NCI-H1105 (cell line): Measurements from ENCODE around the gene HAUS7.

Experiments
- DNase-seq: peaks from one replicate; lab custom pipeline; 2025; lab: John Stamatoyannopoulos, UW

HAUS7 gene

GRCh38 chrX:153499341-153499740 lies 29.0 kb upstream of the HAUS7 start:
- DNase-seq, result no peak

DNA sequence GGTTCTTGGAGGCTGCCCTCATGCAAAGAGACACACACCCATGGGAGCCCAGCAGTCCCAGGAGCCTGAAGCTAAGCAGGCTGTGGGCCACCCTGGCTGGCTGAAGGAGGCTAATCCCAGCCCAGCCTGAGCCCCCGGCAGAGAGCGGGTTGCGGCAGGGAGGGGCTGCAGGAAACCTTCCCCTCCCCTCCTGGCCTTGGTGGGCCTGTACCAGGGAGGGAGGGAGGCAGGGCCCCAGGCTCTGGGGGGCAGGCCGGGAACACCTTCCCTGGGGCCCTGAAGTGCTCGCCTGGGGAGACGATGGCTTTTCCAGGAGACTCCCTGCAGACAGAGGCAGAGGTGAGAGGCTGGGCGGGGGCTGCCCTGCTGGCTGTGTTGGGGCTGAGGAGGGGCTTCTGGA lies 28.1 kb upstream of the HAUS7 start:
- DNase-seq, result no peak

DNA sequence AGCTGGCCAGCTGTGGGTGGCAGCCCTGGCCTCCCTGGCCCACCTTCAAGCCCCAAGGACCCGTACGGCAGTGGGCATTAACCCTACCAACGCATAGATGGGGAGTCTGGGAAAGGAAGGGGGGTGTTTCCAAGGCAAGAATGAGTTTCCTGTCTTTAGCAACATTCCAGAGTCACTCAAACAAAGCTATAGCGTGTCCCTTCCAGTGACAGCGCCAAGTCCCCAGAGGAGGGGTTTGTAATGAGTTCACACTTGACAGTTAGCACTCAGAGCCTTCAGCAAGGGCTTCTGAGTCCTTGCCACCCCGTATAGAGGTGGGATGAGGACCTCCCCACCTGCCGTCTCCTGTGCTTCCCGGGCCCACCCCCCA lies 26.2 kb upstream of the HAUS7 start:
- DNase-seq, result no peak

- DNase-seq, result no peak
Observed at GRCh38 chrX:153495903-153496589, 25.7 kb upstream of the HAUS7 start.

- no peak for DNase-seq
Observed at GRCh38 chrX:153495362-153495751, 25.0 kb upstream of the HAUS7 start.

DNA sequence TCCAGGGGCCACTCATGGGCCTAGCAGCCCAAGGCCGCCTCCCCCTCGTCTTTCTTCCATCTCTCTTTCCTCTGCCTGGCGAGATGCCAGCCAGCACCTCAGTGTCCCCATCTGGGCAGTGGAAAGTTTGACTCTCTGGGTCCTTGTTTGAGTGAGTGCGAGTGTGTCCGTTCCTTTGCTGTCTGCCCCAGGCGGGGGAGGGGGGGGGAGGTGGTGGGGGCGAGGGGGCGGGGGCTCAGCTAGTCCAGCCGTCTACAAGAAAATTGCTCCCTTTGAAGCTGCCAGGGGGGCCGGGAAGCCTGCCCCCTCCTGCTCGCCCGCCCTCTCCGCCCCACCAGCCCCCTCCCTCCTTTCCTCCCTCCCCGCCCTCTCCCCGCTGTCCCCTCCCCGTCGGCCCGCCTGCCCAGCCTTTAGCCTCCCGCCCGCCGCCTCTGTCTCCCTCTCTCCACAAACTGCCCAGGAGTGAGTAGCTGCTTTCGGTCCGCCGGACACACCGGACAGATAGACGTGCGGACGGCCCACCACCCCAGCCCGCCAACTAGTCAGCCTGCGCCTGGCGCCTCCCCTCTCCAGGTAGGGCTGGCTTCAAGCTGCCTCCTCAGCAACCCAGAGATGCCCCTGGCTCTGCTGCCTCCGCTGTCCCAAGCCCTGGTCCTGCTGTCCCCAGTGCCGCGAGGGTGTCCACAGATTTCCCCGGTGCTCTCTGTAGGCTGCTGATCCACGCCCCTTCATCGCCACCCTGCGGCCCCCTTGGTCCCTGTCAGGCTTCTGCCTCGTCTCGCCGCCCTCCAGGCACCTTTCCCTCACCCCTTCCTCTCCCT lies 24.4 kb upstream of the HAUS7 start, which contains the start of gene BGN:
Gene BGN (plus strand): TSS at position 440 of the 821 bp plus-strand sequence. CDS start 9,652 bp downstream, outside the sequence.
- DNase-seq, result no peak

DNA sequence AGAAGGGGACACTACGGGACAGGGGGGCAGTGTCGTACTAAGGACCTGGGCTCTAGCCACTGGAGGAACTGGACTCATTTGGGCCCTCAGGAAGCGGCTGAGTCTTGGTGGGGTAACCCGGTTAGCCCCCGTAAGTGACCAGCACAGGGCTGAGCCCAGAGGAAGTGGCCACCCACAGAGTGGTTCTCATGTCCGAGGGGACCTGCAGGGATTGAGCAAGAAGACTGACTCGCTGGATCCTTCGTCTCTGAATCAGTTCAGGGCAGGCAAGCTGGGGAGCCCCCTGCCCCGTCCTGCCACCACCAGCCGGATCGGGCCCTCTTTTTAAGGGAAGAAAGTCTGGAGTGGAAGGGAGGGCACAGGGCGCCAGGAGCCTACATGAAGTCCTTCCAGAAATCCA lies 23.7 kb upstream of the HAUS7 start:
- no peak for DNase-seq

DNA sequence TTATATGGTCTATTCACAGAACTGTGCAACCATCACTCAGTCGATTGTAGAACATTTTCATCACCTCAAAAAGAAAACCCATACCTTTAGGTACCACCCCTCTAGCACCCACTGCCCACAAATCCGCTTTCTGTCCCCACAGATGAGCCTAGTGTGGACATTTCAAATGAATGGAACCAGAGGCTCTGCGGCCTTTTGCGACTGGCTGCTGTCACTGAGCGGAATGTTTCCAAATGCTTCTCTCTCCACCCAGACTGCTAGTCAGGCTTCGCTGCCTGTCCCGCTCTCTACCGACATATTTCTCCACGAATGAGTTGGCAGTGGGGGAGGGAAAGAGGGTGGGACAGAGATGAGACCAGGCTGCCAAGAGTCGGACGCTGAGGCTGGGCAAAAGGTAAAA lies 22.7 kb upstream of the HAUS7 start:
- no peak for DNase-seq

- DNase-seq, result no peak
Observed at GRCh38 chrX:153492543-153492942, 22.2 kb upstream of the HAUS7 start.

- DNase-seq, result no peak
Observed at GRCh38 chrX:153491918-153492317, 21.5 kb upstream of the HAUS7 start.

DNA sequence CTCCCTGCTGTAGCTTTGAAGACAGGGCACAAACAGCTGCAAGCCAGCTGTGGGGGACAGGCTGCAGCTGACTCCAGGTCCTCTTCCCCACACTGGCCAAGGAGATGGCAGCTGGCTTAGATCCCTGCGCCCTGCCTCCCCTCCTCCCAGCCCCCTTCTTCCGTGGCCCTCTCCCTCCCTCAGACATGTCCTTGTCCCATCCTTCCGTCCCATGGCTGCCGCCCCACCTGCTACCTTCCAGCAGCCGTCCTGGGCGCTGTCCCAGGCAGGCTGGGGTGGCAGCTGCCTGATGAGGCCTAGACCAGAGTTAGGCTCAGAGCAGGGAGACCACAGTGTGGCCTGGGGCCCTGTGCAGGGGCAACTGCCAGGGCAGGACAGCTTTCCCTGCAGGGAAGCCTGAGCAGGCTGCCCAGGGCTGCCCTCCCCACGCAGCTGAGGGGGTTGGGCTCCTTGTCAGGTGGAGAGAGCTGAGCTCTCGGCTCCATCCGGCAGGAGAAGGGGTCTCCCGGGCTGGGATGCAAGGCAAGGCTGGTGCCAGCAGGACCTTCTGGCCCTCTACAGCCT lies 21.1 kb upstream of the HAUS7 start:
- DNase-seq, result no peak

DNA sequence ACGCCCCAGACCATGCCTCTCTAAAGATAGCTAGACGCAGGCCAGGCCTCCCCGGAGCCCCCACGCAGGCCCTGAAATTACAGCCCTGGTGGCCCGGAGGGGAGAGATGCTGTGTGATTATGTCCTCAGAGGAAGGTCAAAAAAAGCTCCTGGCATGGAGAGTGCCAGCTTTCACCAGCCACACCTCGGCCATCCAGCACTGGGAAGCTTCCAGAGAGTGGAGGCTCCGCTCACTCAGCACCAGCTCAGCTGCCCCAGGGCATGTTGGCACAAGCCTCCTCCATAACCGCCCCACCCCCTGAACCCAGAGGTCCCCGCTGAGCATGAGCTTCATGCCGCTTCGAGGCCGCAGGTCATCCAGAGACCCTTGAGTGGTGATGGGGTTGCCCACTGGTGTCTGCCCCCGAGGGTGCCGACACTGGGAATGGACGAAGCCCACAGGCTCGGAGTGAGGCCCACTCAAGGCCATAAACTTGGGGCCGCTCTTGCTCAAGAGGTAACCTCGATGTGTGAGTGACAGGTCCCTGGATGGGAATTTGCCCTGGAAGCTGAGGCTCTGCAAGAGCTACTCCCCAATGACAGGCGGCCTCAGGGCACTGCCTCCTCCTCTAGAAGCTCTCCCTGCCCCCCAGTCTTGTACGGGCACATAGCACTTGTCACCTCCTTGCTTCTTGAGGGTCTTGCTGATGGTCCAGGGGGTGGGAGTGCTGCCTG lies 20.0 kb upstream of the HAUS7 start:
- DNase-seq, result no peak

DNA sequence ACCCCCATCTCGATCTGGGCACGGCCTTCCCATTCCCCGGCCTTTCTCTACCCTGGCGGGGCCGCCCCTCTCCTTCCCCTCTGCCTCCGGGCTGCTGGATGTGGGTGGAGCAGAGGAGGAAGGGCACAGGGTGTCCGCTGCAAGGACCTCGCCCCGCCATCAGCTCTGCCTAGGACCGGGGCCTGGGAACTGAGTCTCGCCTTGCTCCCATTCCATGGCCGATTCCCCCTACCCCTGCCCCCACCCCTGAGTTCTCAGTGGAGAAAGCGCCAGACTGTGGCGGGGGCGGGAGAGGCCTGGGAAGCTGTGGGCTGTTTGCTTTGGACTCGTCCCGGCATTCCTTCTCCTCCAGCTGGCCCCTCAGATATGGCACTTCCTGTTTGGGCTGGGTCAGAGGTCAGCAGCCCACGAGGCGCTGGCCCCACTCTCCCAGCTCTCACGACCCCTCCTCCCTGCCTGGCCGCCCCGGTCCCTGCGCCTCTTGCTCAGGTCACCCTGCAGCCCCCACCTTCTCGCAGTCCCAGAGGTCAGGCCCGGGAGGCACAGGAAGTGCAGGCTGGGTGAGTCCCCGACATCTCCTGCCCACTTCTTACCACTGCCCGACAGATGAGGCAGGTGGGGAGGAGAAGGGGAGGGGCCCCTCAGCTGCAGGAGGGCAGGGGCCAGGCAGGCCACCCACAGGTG lies 18.0 kb upstream of the HAUS7 start:
- no peak for DNase-seq

- DNase-seq, result no peak
Observed at GRCh38 chrX:153487590-153488071, 17.3 kb upstream of the HAUS7 start.

- no peak for DNase-seq
Observed at GRCh38 chrX:153486171-153486570, 15.8 kb upstream of the HAUS7 start.

- DNase-seq, result no peak
Observed at GRCh38 chrX:153485396-153486080, 15.2 kb upstream of the HAUS7 start.

GRCh38 chrX:153482376-153483015 lies 12.1 kb upstream of the HAUS7 start:
- no peak for DNase-seq

- DNase-seq, result no peak
Observed at GRCh38 chrX:153481043-153481442, 10.7 kb upstream of the HAUS7 start.

DNA sequence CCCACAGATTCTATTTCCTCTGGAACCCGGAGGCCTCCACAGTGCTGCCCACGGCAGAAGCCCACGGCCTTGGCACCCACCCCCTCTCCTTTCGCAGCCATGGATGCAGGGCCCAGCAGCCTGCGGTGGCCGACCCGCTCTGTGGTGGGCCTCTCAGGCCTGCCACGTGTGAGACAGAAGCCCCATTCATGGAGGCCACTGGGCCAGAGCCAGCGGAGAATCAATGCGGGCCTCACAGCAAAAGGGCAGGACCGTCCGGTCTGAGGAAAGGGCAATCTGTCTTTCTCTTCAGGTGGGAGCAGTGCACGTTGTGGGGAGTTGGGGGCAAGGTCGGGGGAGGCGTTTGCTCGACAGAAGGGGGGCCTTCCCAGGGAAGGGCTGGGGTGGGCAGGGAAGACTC lies 8.4 kb upstream of the HAUS7 start:
- no peak for DNase-seq

DNA sequence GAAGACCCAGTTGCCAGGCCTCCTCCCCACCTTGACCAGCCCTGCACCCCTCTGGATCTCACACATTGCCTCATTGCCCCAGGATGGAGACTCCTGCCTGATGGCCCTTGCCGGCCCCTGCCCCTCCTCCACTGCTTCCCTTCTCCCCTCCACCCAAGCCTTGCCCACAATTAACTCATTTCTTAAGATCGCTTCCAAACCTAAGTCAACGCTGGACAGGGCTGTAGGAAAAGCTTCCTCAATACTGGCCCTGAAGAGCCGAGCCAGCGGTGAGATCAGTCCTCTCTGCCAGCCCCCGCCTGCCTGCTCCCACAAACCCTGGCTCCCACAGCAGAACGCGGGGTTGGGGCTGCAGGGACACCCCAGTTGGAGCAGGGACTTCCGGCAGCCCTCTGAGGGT lies 7.5 kb upstream of the HAUS7 start:
- no peak for DNase-seq

DNA sequence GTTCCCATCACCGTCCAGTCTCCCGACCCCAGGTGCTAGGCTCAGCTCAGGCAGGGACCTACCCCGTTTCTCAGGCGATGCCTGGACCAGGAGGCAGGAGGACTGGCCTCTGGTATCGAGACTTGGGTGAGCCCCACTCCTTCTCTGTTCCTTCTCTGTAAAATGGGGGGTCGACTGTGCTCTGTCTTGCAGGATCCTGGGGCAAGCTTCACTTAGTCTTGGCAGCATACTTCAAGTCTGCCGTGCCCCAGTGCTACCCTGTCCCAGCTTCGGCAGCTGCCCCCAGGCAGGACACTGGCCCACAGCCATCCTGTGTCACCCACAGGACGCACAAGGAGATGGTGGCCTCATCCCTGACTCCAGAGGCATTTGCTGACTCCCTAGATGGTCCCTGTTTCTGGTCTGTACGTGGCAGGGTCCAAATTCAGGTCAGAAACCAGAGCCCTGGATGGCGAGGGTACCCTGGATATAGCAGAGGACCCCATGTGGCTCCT lies 7.0 kb upstream of the HAUS7 start:
- DNase-seq, result no peak
